ENCODE data around the gene METTL8.

The METTL8 gene

GRCh38 chr2:171470129-171470528, 36.3 kb upstream of the METTL8 start:
- TF ChIP-seq ZFX (IDR thresholded peaks at IDR 0.05) (no peak), CTCF (conservative IDR thresholded peaks at IDR 0.05) (no peak)
- H3K27ac ChIP-seq = no peak overlapping the region

GRCh38 chr2:171469176-171469575, 35.4 kb upstream of the METTL8 start:
- no peak for TF ChIP-seq ZFX (IDR thresholded peaks at IDR 0.05)
- TF ChIP-seq CTCF (conservative IDR thresholded peaks at IDR 0.05) = no peak
- H3K27ac ChIP-seq = no peak overlapping the region

- H3K27ac ChIP-seq = no peak overlapping the region
- no peak for TF ChIP-seq CTCF (conservative IDR thresholded peaks at IDR 0.05)
- TF ChIP-seq ZFX (IDR thresholded peaks at IDR 0.05) = no peak
These were observed 26.7 kb upstream of the METTL8 start for GRCh38 chr2:171460537-171460936.

DNA sequence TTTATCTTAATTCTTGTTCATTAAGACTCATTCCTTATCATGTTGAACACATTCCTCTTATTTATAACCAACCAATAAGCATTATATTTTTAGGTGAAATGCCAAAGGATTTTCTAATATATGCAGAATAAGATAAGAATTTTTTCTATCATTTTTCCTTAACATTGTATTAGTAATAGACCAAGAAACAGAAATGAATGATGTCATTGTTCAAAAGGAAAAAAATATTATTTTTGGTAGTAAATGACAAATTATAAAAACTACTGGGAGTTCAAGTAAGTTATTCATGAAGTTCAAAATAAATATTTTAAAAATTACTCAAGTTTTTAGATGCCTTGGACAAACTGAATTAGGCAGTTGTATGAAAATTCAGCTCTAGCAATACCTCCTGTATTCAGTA, 25.7 kb upstream of the METTL8 start:
- no peak for TF ChIP-seq CTCF (conservative IDR thresholded peaks at IDR 0.05)
- no peak for TF ChIP-seq ZFX (IDR thresholded peaks at IDR 0.05)

DNA sequence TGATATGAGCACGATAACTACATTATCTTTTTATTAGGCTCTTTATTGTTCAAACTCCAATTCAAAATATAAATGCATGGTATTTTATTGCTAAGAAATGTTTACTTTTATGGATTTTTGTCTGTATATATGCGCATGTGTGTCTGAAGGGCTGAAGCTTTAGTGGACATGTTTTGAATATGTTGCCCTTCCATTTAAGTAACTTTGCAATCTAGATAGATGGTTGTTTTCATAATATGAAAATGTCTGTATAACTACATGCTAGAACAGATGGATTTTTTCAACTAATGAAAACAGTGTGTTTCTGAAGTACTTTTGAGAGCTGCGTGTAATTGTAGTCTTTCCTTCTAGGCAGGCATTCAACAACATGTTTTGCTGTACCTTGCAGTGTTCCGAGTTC, 19.0 kb upstream of the METTL8 start:
- TF ChIP-seq ZFX (IDR thresholded peaks at IDR 0.05) (no peak), CTCF (conservative IDR thresholded peaks at IDR 0.05) (no peak)
- H3K27ac ChIP-seq = no peak overlapping the region

More for the DNA sequence above, 25.7 kb upstream of the METTL8 start:
- H3K27ac ChIP-seq = no peak overlapping the region

DNA sequence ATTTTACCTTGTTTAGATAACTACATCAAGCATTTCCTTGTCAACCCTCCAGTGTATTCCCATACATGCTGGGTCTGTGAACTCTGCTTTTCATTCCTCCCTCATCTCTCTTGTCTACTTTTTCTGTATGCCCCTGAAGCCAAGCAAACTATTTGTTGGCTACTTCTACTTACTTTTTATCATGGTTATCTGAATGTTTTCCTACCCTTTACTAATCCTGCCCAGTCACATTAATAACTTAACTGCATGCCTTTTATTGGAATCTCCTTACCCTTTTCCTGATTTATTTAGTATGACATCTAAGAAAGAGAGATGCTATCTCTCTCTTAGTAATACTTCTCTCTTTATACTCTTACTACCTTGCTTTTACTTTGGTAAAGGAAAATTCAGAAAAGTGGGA, 17.3 kb upstream of the METTL8 start:
- H3K27ac ChIP-seq = no peak overlapping the region
- no peak for TF ChIP-seq CTCF (conservative IDR thresholded peaks at IDR 0.05)
- no peak for TF ChIP-seq ZFX (IDR thresholded peaks at IDR 0.05)

- no peak for TF ChIP-seq ZFX (IDR thresholded peaks at IDR 0.05)
- TF ChIP-seq CTCF (conservative IDR thresholded peaks at IDR 0.05) = peak; percentile 21; the same call in 1 of the 2 replicates
- H3K27ac ChIP-seq = no peak overlapping the region
These were observed 13.9 kb upstream of the METTL8 start for GRCh38 chr2:171447675-171448074.
